Esophagus muscularis mucosa (tissue), 3 donors: ENCODE data around the gene CPAMD8.

Experiments used
- CTCF ChIP-seq, 3 experiments: fragments of 200-600 bp in 2 of 3; fragments of 450-650 bp in 1 of 3; sonication (generic) in 2 of 3; IDR thresholded peaks; one replicate each; pipeline ENCODE4 v1.5.1; 2017 to 2019; ENCODE audit warnings: antibody characterized with exemption in 3 of 3, mild to moderate bottlenecking in 2 of 3, moderate library complexity in 1 of 3
- POLR2A ChIP-seq: fragments of 450-650 bp; IDR thresholded peaks from one replicate; pipeline ENCODE4 v1.6.1; 2017; ENCODE audit warnings: antibody characterized with exemption, moderate library complexity, mild to moderate bottlenecking, low read depth
- POLR2AphosphoS5 ChIP-seq, 2 donors: sonication (generic); formaldehyde crosslinking; IDR thresholded peaks; one replicate each; pipeline ENCODE4 v1.6.1; 2017; ENCODE audit warnings: antibody characterized with exemption in 2 of 2

- TF ChIP-seq POLR2A, result no peak
- no peak for TF ChIP-seq CTCF (IDR thresholded peaks at IDR 0.05)
- no peak for TF ChIP-seq POLR2AphosphoS5 (IDR thresholded peaks at IDR 0.05)
These were observed 22.2 kb downstream of the CPAMD8 start for GRCh38 chr19:17004386-17004785.
